ENCODE measurements around the gene RPS6KA2.

Gene RPS6KA2

GRCh38 chr6:166499350-166500163, 127.5 kb downstream of the RPS6KA2 start:
- no peak for TF ChIP-seq CTCF (IDR thresholded peaks at IDR 0.05; ENCODE audit: low read length, missing control alignments)
- no peak for DNase-seq (ENCODE audit: low read depth)
- H3K4me3 ChIP-seq (replicated peaks; ENCODE audit: low read depth, low read length): no peak overlapping the region

GRCh38 chr6:166498661-166499349, 128.2 kb downstream of the RPS6KA2 start:
- no peak overlapping the region for H3K4me3 ChIP-seq (replicated peaks; ENCODE audit: low read depth, low read length)
- no peak for TF ChIP-seq CTCF (IDR thresholded peaks at IDR 0.05; ENCODE audit: low read length, missing control alignments)
- DNase-seq (ENCODE audit: low read depth): no peak

GRCh38 chr6:166498228-166498627, 128.8 kb downstream of the RPS6KA2 start:
- DNase-seq (ENCODE audit: low read depth): no peak
- TF ChIP-seq CTCF (IDR thresholded peaks at IDR 0.05; ENCODE audit: low read length, missing control alignments): no peak
- no peak overlapping the region for H3K4me3 ChIP-seq (replicated peaks; ENCODE audit: low read depth, low read length)

GRCh38 chr6:166497087-166497899, 129.8 kb downstream of the RPS6KA2 start:
- TF ChIP-seq CTCF (IDR thresholded peaks at IDR 0.05; ENCODE audit: low read length, missing control alignments): no peak
- H3K4me3 ChIP-seq (replicated peaks; ENCODE audit: low read depth, low read length): no peak overlapping the region
- no peak for DNase-seq (ENCODE audit: low read depth)

- DNase-seq (ENCODE audit: low read depth): no peak
- no peak for TF ChIP-seq CTCF (IDR thresholded peaks at IDR 0.05; ENCODE audit: low read length, missing control alignments)
- no peak overlapping the region for H3K4me3 ChIP-seq (replicated peaks; ENCODE audit: low read depth, low read length)
Measured at GRCh38 chr6:166496460-166496859, 130.6 kb downstream of the RPS6KA2 start.

GRCh38 chr6:166495487-166496314, 131.3 kb downstream of the RPS6KA2 start:
- no peak overlapping the region for H3K4me3 ChIP-seq (replicated peaks; ENCODE audit: low read depth, low read length)
- TF ChIP-seq CTCF (IDR thresholded peaks at IDR 0.05; ENCODE audit: low read length, missing control alignments): no peak
- DNase-seq (ENCODE audit: low read depth): no peak
